GM12801 (cell line): Measurements from ENCODE around the gene KRTAP12-3.
"Not testable (repeated sequence)": the region's sequence is repeated elsewhere in the genome, so short reads cannot be mapped to it uniquely, and the experiment has no call there.

Source experiments
- TF ChIP-seq, protein P1 (sequence below): IDR thresholded peaks from one replicate; pipeline ENCODE4 v1.5.1; 2011; ENCODE audit warnings: control low read depth; ENCODE audit not compliant: insufficient read length; ENCODE audit errors: extremely low read depth

The KRTAP12-3 gene

GRCh38 chr21:44646366-44647221 is 11.1 kb upstream of the KRTAP12-3 start, which contains the start of gene KRTAP10-11:
TSS of gene KRTAP10-11 (plus strand) at chr21:44646414. CDS start at chr21:44646459, 45 bp downstream.
- TF ChIP-seq, protein P1, sequence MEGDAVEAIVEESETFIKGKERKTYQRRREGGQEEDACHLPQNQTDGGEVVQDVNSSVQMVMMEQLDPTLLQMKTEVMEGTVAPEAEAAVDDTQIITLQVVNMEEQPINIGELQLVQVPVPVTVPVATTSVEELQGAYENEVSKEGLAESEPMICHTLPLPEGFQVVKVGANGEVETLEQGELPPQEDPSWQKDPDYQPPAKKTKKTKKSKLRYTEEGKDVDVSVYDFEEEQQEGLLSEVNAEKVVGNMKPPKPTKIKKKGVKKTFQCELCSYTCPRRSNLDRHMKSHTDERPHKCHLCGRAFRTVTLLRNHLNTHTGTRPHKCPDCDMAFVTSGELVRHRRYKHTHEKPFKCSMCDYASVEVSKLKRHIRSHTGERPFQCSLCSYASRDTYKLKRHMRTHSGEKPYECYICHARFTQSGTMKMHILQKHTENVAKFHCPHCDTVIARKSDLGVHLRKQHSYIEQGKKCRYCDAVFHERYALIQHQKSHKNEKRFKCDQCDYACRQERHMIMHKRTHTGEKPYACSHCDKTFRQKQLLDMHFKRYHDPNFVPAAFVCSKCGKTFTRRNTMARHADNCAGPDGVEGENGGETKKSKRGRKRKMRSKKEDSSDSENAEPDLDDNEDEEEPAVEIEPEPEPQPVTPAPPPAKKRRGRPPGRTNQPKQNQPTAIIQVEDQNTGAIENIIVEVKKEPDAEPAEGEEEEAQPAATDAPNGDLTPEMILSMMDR: not testable (repeated sequence)

DNA sequence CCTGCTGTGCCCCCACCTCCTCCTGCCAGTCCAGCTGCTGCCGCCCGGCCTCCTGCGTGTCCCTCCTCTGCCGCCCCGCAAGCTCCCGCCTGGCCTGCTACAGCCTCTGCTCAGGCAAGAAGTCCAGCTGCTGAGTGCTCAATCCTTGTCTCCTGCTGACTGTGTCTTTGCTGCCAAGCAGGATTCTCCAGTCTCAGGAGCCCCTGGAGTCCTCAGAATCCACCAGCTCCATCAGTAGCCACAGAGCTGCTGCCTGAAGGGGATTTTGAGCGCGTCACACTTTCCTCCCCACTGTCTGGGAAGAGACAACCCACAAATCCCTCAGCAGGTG is 10.5 kb upstream of the KRTAP12-3 start:
- TF ChIP-seq, protein P1: no peak

GRCh38 chr21:44648557-44649311 is 9.0 kb upstream of the KRTAP12-3 start:
- TF ChIP-seq, protein P1: no peak

GRCh38 chr21:44649521-44650100 is 8.1 kb upstream of the KRTAP12-3 start:
- TF ChIP-seq, protein P1: no peak

GRCh38 chr21:44650265-44650972 is 7.3 kb upstream of the KRTAP12-3 start:
- TF ChIP-seq, protein P1: no peak

DNA sequence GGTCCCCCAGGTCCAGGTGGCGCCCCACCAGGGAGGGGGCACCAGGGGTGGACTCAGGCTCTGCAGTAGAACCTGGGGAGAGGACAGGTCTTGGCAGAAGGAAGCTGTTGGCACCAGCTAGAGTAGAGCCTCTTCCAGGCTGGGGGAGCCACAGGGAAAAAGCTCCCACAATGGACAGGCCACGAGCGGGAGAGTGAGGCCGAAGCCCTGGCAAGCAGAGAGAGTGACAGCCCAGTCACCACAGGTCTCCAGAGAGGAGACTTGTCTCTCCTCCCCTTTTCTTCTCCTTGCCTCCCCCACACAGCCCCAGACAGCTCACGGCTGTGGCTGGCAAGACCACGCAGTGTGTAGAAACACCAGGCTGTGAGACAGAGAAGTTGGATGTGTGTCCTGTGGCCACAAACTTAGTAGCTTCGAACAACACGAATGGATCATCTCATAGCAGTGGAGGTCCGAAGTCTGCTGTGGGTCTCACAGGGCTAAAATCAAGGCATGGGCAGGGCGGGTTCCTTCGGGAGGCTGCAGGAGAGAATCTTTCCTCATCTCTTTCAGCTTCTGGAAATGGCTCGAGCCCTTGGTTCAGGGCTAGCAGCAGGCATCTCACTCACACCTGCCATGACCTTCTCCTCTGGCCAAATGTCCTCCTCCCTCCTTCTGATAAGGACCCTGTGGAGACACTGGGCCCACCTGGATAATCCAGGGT is 6.6 kb upstream of the KRTAP12-3 start:
- TF ChIP-seq, protein P1: no peak
